Caco-2 (cell line): ENCODE data around the gene ACAA2. TPM values are rescaled to one million over a fixed set of nuclear protein-coding genes. Genes with fewer than 3 reads are reported as not detected.

Source experiments
- BruUV-seq: library from RNA; stranded (reverse); fragments of 400-500 nt; replicated peaks from 2 replicates; lab custom pipeline; 2021; lab: Mats Ljungman, UMichigan
- CTCF ChIA-PET: fragments of 300-600 bp; sonication (Branson Sonifier 250); formaldehyde crosslinking; loops from one replicate; lab custom pipeline; 2022; ENCODE audit warnings: antibody characterized with exemption; lab: Charles Lee
- POLR2A ChIA-PET: fragments of 300-600 bp; sonication (Branson Sonifier 250); formaldehyde crosslinking; loops from one replicate; lab custom pipeline; 2022; ENCODE audit warnings: antibody characterized with exemption; lab: Charles Lee
- DNase-seq, 2 experiments: peaks; one replicate each; pipeline versions ENCODE4 v3.0.0 to v3.0.0-alpha.2; 2020 to 2022
- H3K27me3 ChIP-seq: replicated peaks from 2 replicates; pipeline ENCODE4 v1.6.0; 2011; ENCODE audit warnings: low read length; ENCODE audit not compliant: control insufficient read depth, insufficient read depth
- H3K36me3 ChIP-seq: 2 replicates; pipeline ENCODE4 v1.5.1; 2011; ENCODE audit warnings: low read length; ENCODE audit not compliant: control insufficient read depth, insufficient read depth
- H3K4me1 ChIP-seq: fragments of 250-450 bp; sonication (Bioruptor Pico); 2 replicates; pipeline ENCODE4 v1.5.1; 2020; ENCODE audit warnings: mild to moderate bottlenecking
- H3K4me3 ChIP-seq: 2 replicates; pipeline ENCODE4 v1.5.1; 2011; ENCODE audit warnings: low read depth, mild to moderate bottlenecking, control low read depth, low read length
- H3K9me3 ChIP-seq: fragments of 250-450 bp; sonication (Bioruptor Pico); 2 replicates; pipeline ENCODE4 v1.5.1; 2020; ENCODE audit warnings: mild to moderate bottlenecking, moderate library complexity
- H3K27ac Mint-ChIP-seq: one replicate; pipeline ENCODE4 v1.8.0; 2022; ENCODE audit warnings: mixed read lengths; ENCODE audit not compliant: unreplicated experiment
- H3K27me3 Mint-ChIP-seq: one replicate; pipeline ENCODE4 v1.8.0; 2022; ENCODE audit warnings: mixed read lengths; ENCODE audit not compliant: insufficient read depth, unreplicated experiment
- H3K36me3 Mint-ChIP-seq: one replicate; pipeline ENCODE4 v1.8.0; 2022; ENCODE audit warnings: mild to moderate bottlenecking, mixed read lengths; ENCODE audit not compliant: insufficient read depth, unreplicated experiment
- H3K4me1 Mint-ChIP-seq: one replicate; pipeline ENCODE4 v1.8.0; 2022; ENCODE audit warnings: low read depth, mixed read lengths; ENCODE audit not compliant: unreplicated experiment
- H3K4me3 Mint-ChIP-seq: one replicate; pipeline ENCODE4 v1.8.0; 2022; ENCODE audit warnings: mild to moderate bottlenecking, moderate library complexity, mixed read lengths; ENCODE audit not compliant: unreplicated experiment
- H3K9me3 Mint-ChIP-seq: one replicate; pipeline ENCODE4 v1.8.0; 2022; ENCODE audit warnings: mixed read lengths; ENCODE audit not compliant: unreplicated experiment
- CTCF ChIP-seq, 2 experiments: fragments of 200-600 bp in 1 of 2; IDR thresholded peaks; 1 replicate in 1 of 2; 2 replicates in 1 of 2; pipeline versions ENCODE4 v1.5.1 to v1.8.0; 2011 to 2022; ENCODE audit warnings: antibody characterized with exemption in 1 of 2, control low read depth in 1 of 2, inconsistent platforms in 1 of 2, low read depth in 1 of 2, low read length in 1 of 2, mild to moderate bottlenecking in 1 of 2, moderate library complexity in 1 of 2; ENCODE audit not compliant: insufficient read depth in 1 of 2, severe bottlenecking in 1 of 2, unreplicated experiment in 1 of 2
- intact Hi-C: fragments of 100-400 bp; cut with micrococcal nuclease; formaldehyde crosslinking; loops from one replicate; pipeline ENCODE4 v1.10.0; 2022; ENCODE audit not compliant: unreplicated experiment
- total RNA-seq: library from RNA; stranded (reverse); gene quantifications from 2 replicates; pipeline ENCODE4 v1.2.3, GENCODE V29; 2022

The ACAA2 gene
- total RNA-seq, 1 experiment from 2014 or later: 207 TPM

GRCh38 chr18:49846361-49846662 is 33.0 kb upstream of the ACAA2 start:
- Histone ChIP-seq H3K9me3 (no peaks in the 10 kb centered on the region), H3K4me1 (no peaks in the 10 kb centered on the region), H3K27me3 (no peaks in the 10 kb centered on the region), H3K36me3 (no peaks in the 10 kb centered on the region; the same call in 1 of the 2 replicates), H3K4me3 (no peak overlapping the region)
- Mint-ChIP-seq H3K4me1 (no peaks in the 10 kb centered on the region), H3K27ac (no peak overlapping the region), H3K36me3 (peaks cover 20% of the 10 kb centered on the region), H3K4me3 (no peak overlapping the region), H3K9me3 (no peaks in the 10 kb centered on the region), H3K27me3 (no peaks in the 10 kb centered on the region)
- ChIA-PET CTCF (no interaction called here), POLR2A (no interaction called here)
- intact Hi-C loops: no loop called here
- DNase-seq: no peak
- BruUV-seq: no TSS peak
- TF ChIP-seq CTCF (IDR thresholded peaks at IDR 0.05; ENCODE audit: insufficient read depth in 1 of 2, low read depth in 1 of 2, low read length in 1 of 2, severe bottlenecking in 1 of 2, unreplicated experiment in 1 of 2): no peak

GRCh38 chr18:49845629-49846360 is 32.5 kb upstream of the ACAA2 start:
- H3K27me3 ChIP-seq: no peaks in the 10 kb centered on the region
- no peak overlapping the region for H3K4me3 ChIP-seq
- no peaks in the 10 kb centered on the region for H3K9me3 ChIP-seq
- no peaks in the 10 kb centered on the region for H3K27me3 Mint-ChIP-seq
- POLR2A ChIA-PET: no interaction called here
- H3K27ac Mint-ChIP-seq: no peak overlapping the region
- no peaks in the 10 kb centered on the region for H3K4me1 ChIP-seq
- no peaks in the 10 kb centered on the region for H3K9me3 Mint-ChIP-seq
- no TSS peak for BruUV-seq
- DNase-seq: no peak
- no peak for TF ChIP-seq CTCF (IDR thresholded peaks at IDR 0.05; ENCODE audit: insufficient read depth in 1 of 2, low read depth in 1 of 2, low read length in 1 of 2, severe bottlenecking in 1 of 2, unreplicated experiment in 1 of 2)
- CTCF ChIA-PET: no interaction called here
- no peak overlapping the region for H3K4me3 Mint-ChIP-seq
- no peaks in the 10 kb centered on the region for H3K4me1 Mint-ChIP-seq
- peaks cover 20% of the 10 kb centered on the region for H3K36me3 Mint-ChIP-seq
- intact Hi-C loops: no loop called here
- no peaks in the 10 kb centered on the region; the same call in 1 of the 2 replicates for H3K36me3 ChIP-seq

- ChIA-PET POLR2A (no interaction called here), CTCF (no interaction called here)
- Mint-ChIP-seq H3K27me3 (no peaks in the 10 kb centered on the region), H3K4me3 (no peak overlapping the region), H3K36me3 (peaks cover 18% of the 10 kb centered on the region), H3K9me3 (no peaks in the 10 kb centered on the region), H3K27ac (no peak overlapping the region), H3K4me1 (no peaks in the 10 kb centered on the region)
- no peak for TF ChIP-seq CTCF (IDR thresholded peaks at IDR 0.05; ENCODE audit: insufficient read depth in 1 of 2, low read depth in 1 of 2, low read length in 1 of 2, severe bottlenecking in 1 of 2, unreplicated experiment in 1 of 2)
- Histone ChIP-seq H3K36me3 (no peaks in the 10 kb centered on the region; the same call in 1 of the 2 replicates), H3K27me3 (no peaks in the 10 kb centered on the region), H3K4me3 (no peak overlapping the region), H3K9me3 (no peaks in the 10 kb centered on the region), H3K4me1 (no peaks in the 10 kb centered on the region)
- BruUV-seq: no TSS peak
- DNase-seq: no peak
- intact Hi-C loops: no loop called here
Measured at GRCh38 chr18:49844903-49845302, 31.6 kb upstream of the ACAA2 start.
